Measurements from ENCODE around the gene NEURL1B.
A peak's percentile ranks its signal among the peaks of the same experiment; 100 is the strongest.
"Not testable (repeated sequence)": the region's sequence is repeated elsewhere in the genome, so short reads cannot be mapped to it uniquely, and the experiment has no call there.

Gene NEURL1B

GRCh38 chr5:172700365-172701290, 59.6 kb downstream of the NEURL1B start:
- DNase-seq, result no peak

- DNase-seq, result peak; percentile 26
These were observed 60.2 kb downstream of the NEURL1B start for GRCh38 chr5:172701291-172701656.

GRCh38 chr5:172703952-172704351, 62.9 kb downstream of the NEURL1B start:
- DNase-seq, result no peak

GRCh38 chr5:172705576-172706084, 64.6 kb downstream of the NEURL1B start:
- DNase-seq, result no peak

DNA sequence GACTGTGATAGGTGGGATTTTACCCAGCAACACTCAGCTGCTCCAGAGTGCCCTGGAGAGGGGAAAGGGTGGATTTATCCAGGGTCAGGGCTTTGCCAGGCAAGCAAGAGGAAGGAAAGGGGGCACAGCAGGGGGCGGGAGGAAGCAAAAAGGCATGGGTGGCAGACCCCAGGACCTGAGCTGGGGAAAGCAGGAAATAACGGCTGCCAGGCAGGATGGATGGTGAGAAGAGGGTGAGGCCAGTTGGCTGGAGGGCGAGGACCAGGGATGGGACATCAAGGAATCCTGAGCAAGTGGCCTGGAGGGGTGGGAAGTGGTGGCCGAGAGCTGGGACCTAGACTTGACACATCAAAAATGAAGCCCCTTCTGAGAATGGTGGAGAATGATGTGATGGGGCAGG, 65.7 kb downstream of the NEURL1B start:
- no peak for DNase-seq

DNA sequence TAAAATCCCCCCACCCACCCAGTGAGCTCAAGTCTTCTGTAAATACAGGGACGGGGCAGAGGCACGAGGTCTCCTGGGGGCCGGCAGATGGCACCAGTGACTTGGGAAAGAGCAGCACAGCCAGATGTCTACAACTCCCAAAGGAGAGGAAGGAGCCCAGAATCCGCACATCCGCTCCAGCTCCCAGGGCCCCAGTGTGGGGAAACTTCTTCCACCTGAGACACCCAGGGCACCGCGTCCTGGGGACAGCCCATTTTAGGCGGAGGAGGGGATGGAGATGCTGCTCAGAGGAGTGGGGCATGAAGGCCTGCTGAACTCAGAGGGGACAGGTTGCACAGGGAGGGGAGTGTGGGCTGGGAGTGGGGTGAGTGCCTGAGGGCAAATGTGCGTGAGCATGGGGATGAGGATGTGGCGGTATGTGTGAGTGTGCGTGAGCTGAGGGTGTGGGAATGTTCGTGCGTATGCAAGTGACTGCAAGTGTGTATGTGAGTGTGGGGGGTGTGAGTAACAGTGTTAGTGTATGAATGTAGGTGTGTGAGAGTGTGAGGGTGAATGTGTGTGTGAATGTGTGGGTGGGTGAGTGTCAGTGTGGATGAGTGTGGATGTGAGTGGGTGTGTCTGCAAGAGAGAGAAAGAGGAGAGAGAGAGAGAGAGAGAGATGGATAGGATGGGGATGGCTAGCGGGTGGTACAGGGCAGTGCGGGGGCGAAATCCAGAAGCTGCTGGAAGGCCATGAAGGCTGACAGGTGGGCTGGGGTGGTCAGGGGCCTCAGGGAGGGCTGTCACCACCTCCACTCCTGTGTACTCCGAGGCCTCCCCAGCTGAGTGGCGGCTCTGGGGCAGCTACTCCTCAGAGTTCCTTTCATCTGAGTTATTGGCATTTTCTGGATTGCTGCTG, 66.5 kb downstream of the NEURL1B start:
- peak; percentile 26 for DNase-seq

DNA sequence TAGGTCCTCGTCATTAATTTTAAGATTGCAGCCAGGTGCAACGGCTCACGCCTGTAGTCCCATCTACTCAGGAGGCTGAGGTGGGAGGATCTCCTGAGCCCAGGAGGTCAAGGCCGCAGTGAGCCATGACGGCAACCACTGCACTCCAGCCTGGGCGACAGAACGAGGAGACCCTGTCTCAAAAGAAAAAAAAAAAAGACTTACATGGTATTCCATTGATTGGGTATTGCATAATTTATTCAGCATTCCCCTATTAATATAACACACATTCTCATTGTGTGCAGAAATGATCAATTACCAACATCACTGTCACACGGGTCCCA, 67.1 kb downstream of the NEURL1B start:
- DNase-seq, result no peak

DNA sequence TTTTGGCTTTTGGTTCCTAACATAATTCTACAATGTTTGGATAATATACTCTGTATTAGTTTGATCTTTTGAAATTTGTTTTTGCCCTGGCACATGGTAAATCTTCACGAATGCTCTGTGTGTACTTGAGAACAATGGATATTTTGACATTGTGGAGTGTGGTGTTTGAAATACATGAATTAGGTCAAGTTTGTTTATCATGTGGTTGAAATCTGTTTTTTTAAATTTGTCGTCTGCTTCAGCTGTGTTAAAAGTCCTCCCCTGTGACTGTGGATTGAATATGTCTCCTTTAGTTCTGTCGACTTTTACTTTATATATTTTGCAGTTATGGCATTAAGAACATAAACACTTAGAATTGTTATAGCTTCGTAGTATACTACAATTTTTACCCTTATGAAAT, 69.6 kb downstream of the NEURL1B start:
- no peak for DNase-seq

GRCh38 chr5:172711321-172711861, 70.3 kb downstream of the NEURL1B start:
- DNase-seq, result not testable (repeated sequence)

- no peak for DNase-seq
These were observed 71.5 kb downstream of the NEURL1B start for GRCh38 chr5:172712610-172713009.

DNA sequence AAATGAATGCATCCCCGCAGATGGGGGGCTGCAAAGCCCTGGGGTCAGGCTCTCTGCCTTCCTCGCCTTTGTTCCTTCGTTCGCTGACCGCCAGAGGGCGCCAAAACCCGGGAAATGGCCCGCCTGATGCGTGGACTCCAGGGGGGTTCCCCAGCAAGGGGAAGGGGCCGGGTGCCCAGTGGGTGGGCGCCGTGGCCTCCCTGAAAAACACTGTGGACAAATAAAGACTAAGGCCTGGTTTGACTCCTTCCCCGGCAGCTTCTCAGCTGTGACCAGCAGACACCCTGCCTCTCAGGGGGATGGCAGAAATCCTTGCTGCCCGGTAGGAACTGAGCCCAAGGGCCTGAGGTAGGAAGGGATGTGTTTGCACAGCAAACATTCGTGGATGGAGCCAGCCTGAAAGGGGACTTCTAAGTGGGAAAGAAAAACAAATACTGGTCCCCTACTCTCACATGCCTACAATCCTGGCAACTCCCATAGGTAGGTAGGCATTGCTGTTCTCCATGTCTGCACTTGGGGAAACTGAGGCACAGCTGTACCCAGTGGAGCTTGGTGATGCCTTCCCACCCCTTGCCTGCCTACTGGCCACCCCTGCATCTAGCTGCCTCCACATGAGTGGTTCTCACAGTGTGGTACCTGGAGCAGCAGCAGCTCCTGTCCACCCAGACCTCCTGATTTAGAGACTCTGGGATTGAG, 72.2 kb downstream of the NEURL1B start:
- DNase-seq, result no peak

DNA sequence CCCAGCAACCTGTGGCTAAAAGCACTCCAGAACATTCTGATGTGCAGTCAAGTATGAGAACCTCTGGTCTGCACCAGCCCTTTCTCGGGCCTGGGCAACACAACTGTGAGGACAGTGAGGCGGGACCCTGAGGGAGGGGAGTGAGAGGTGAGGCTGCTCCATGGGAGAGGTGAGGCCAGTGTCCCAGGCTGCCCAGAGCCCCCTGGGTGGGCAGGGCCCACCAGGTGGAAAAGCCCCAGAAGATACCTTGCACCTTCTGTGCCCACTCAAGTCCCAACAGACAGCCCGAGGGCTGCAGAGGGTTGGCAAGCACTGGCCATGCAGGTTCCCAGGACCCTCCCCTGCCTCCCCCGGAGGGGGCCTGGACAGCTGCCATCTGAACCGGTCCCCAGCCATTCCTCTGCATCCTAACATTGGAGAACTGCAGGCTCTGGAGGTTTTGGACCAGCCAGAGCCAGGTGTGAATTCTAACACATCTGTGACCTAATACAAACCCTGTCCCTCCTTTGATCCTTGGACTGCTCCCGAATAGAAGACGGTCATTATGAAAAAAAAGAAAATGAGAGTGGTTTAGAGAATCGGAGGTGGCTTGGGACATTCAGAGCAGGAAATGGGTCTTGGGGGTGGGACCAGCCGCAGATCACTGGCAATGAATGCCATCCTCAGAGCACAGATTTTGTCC, 72.9 kb downstream of the NEURL1B start:
- no peak for DNase-seq

DNA sequence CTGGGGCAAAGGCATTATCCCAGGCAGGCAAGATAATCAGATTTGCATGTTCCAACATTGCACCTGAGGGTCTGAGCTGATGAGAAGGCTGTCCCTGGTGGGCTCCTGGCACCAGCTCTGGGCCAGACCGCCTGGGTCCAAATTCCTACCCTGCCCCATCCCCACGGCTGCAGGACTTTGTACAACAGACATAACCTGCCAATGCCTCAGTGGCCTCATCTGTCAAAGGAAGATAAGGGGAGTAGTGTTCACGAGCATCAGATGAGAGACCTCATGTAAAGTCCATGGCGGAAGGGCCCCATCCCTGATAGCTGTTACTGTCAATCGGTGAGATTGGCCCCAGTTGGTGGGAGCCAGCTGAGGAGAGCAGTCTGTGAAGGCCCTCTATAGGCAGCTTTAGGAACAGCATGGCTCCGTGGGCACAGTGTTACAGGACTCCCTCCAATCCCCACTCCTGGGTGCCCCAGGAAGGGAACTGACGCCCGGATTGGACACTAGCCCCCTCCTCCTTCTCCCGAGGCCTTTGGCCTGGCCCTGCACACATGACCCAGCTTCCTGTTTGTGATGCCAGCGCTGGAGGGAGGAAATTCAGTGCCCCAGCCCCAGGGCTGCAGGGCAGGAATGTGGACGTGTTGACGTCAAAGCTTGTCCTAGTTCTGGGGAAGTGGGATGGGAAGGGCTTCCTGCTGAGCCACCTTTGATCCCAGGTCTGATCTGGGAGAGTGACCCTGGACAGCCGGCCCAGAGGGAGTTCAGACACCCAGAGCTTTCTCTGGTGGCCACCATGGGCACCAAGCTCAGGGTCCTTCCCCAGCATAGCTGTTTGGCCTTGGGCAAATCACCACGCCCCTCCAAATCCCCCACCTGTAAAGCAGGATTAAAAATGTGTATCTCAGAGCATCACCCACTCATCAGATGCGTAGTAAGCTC, 73.7 kb downstream of the NEURL1B start:
- peak; percentile 55 for DNase-seq

- no peak for DNase-seq
These were observed 74.3 kb downstream of the NEURL1B start for GRCh38 chr5:172715421-172715780.

GRCh38 chr5:172715931-172716682, 75.0 kb downstream of the NEURL1B start:
- no peak for DNase-seq

DNA sequence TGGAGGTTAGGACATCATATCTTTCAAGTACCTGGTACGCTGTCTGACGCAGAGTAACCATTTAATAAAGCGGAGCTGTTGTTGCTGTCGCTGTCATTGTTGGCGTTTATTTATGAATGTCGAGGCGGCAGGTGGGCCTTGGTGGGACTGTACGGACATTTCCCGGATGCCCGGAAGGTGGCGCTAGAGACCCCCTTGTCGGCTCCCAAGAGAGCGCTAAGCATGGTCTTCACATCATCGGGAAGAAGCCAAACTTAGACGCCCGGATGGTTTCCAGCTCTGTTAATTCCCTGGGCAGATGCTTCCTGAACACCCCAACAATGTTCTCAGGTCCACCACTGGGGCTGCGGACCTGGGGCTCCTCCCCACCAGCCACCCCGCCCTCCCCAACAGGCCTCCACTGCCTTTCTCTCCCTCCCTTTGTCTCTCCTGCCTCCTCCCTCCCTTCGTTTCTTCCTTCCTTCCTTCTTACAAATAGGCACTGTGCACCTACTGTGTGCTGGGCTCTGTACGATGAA, 75.8 kb downstream of the NEURL1B start:
- DNase-seq, result peak; percentile 39

GRCh38 chr5:172717481-172718195, 76.6 kb downstream of the NEURL1B start:
- no peak for DNase-seq

- DNase-seq, result no peak
These were observed 77.6 kb downstream of the NEURL1B start for GRCh38 chr5:172718527-172719114.

GRCh38 chr5:172719211-172719610, 78.1 kb downstream of the NEURL1B start:
- no peak for DNase-seq
